K562 (cell line): ENCODE results near the gene C18orf63. TPM values are rescaled to one million over a fixed set of nuclear protein-coding genes. Genes with fewer than 3 reads are reported as not detected.

Experiments used
- ATAC-seq: fragments of 200-7000 bp; cut with Tn5 transposase; 3 replicates; pipeline ENCODE4 v1.9.1; 2020; ENCODE audit warnings: moderate library complexity
- BruUV-seq: library from RNA; stranded (reverse); fragments of 400-500 nt; replicated peaks from 2 replicates; lab custom pipeline; 2021; lab: Mats Ljungman, UMichigan
- CTCF ChIA-PET: fragments of 300-600 bp; formaldehyde crosslinking; extraction: SDS; loops from one replicate; lab custom pipeline; 2021; ENCODE audit warnings: low intra/inter-chr PET ratio; lab: Yijun Ruan, JAX
- POLR2A ChIA-PET: fragments of 300-600, 350-650 bp; sonication (Branson Sonifier 250); formaldehyde crosslinking; extraction: SDS; loops from one replicate; lab custom pipeline; 2021; ENCODE audit warnings: antibody characterized with exemption, inconsistent platforms; lab: Yijun Ruan, JAX
- DNase-seq, 4 experiments: peaks; one replicate each; pipeline versions ENCODE4 v3.0.0 to v3.0.0-alpha.2; 2011 to 2018; ENCODE audit warnings: low spot score in 3 of 4, mixed read lengths in 3 of 4; ENCODE audit errors: extremely low read depth in 1 of 4
- FAIRE-seq: peaks from 2 replicates; lab custom pipeline; 2011; peaks lifted over from hg19 to GRCh38; lab: Jason Lieb, UNC
- H2AFZ ChIP-seq: 2 replicates; pipeline ENCODE4 v1.6.0; 2011; ENCODE audit warnings: low read depth, low read length, control low read depth, inconsistent platforms
- H3K27ac ChIP-seq: fragments of 200-600 bp; 3 replicates; pipeline ENCODE4 v1.8.0; 2011; ENCODE audit warnings: low read depth, mild to moderate bottlenecking, control low read depth, inconsistent platforms, low read length, moderate library complexity, mixed read lengths; ENCODE audit errors: extremely low read depth
- H3K27me3 ChIP-seq, 2 experiments: fragments of 300-600 bp in 1 of 2; 2 replicates in 1 of 2; 3 replicates in 1 of 2; pipeline versions ENCODE4 v1.6.0 to v1.8.0; 2011; ENCODE audit warnings: inconsistent platforms in 2 of 2, low read length in 2 of 2, mild to moderate bottlenecking in 1 of 2, mixed read lengths in 1 of 2, moderate library complexity in 1 of 2; ENCODE audit not compliant: control insufficient read depth in 2 of 2, insufficient read depth in 2 of 2
- H3K36me3 ChIP-seq: fragments of 300-600 bp; 3 replicates; pipeline ENCODE4 v1.8.0; 2011; ENCODE audit warnings: mild to moderate bottlenecking, low read length, inconsistent platforms; ENCODE audit not compliant: control insufficient read depth, insufficient read depth
- H3K4me1 ChIP-seq, 2 experiments: fragments of 200-600 bp in 1 of 2; replicated peaks in 1 of 2; 2 replicates in 1 of 2; 3 replicates in 1 of 2; pipeline versions ENCODE4 v1.5.1 to v1.8.0; 2011; ENCODE audit warnings: inconsistent platforms in 2 of 2, low read length in 2 of 2, mild to moderate bottlenecking in 1 of 2, mixed read lengths in 1 of 2, moderate library complexity in 1 of 2; ENCODE audit not compliant: control insufficient read depth in 2 of 2, insufficient read depth in 2 of 2
- H3K4me2 ChIP-seq: 2 replicates; pipeline ENCODE4 v1.6.1; 2011; ENCODE audit warnings: low read length, control low read depth, inconsistent platforms, mixed read lengths; ENCODE audit not compliant: insufficient read depth
- H3K4me3 ChIP-seq: fragments of 200-600 bp; sonication (generic), shearing (Covaris generic); 2 replicates; pipeline ENCODE4 v1.5.1; 2016; ENCODE audit warnings: control low read depth, inconsistent platforms
- H3K79me2 ChIP-seq: fragments of 200-600 bp; 3 replicates; pipeline ENCODE4 v1.8.0; 2011; ENCODE audit warnings: low read length, inconsistent platforms; ENCODE audit not compliant: control insufficient read depth, insufficient read depth
- H3K9ac ChIP-seq, 2 experiments: 2 replicates each; pipeline versions ENCODE4 v1.6.0 to v1.6.1; 2011; ENCODE audit warnings: low read depth in 2 of 2, low read length in 2 of 2, control low read depth in 1 of 2, inconsistent platforms in 1 of 2, mild to moderate bottlenecking in 1 of 2, mixed read lengths in 1 of 2; ENCODE audit not compliant: insufficient read depth in 1 of 2
- H3K9me1 ChIP-seq: one replicate; pipeline ENCODE4 v1.6.0; 2011; ENCODE audit warnings: inconsistent platforms, mild to moderate bottlenecking, low read length, moderate library complexity; ENCODE audit not compliant: control insufficient read depth, insufficient read depth
- H3K9me3 ChIP-seq: replicated peaks from 2 replicates; pipeline ENCODE4 v1.5.1; 2011; ENCODE audit warnings: low read depth, low read length, inconsistent platforms; ENCODE audit not compliant: control insufficient read depth, insufficient read depth
- H4K20me1 ChIP-seq: replicated peaks from 2 replicates; pipeline ENCODE4 v1.6.1; 2011; ENCODE audit warnings: low read length, inconsistent platforms, mixed read lengths; ENCODE audit not compliant: control insufficient read depth, insufficient read depth
- BRD4 ChIP-seq: fragments of 200-600 bp; sonication (generic); IDR thresholded peaks from 2 replicates; pipeline ENCODE4 v1.6.1; 2017; ENCODE audit warnings: inconsistent platforms
- CXXC5 ChIP-seq: fragments of 250-450 bp; sonication (Bioruptor Pico); IDR thresholded peaks from 2 replicates; pipeline ENCODE4 v1.8.0; 2022; ENCODE audit warnings: inconsistent platforms, mild to moderate bottlenecking, moderate library complexity
- ESRRB ChIP-seq: fragments of 250-450 bp; sonication (Bioruptor Pico); IDR thresholded peaks from 2 replicates; pipeline ENCODE4 v1.5.0; 2020; ENCODE audit warnings: mild to moderate bottlenecking, moderate library complexity, borderline replicate concordance
- MAFF ChIP-seq: IDR thresholded peaks from 2 replicates; pipeline ENCODE4 v1.6.1; 2012; ENCODE audit warnings: low read length, improper control_type of control experiment
- MECOM ChIP-seq: fragments of 250-450 bp; sonication (Bioruptor Pico); IDR thresholded peaks from 2 replicates; pipeline ENCODE4 v1.8.0; 2022; ENCODE audit warnings: inconsistent platforms
- SOX6 ChIP-seq: fragments of 450-650 bp; IDR thresholded peaks from 2 replicates; pipeline ENCODE4 v1.6.1; 2014; ENCODE audit warnings: mild to moderate bottlenecking
- STAT5A ChIP-seq: IDR thresholded peaks from 2 replicates; pipeline ENCODE4 v1.6.1; 2012; ENCODE audit warnings: low read length, inconsistent platforms, borderline replicate concordance
- TSC22D4 ChIP-seq: fragments of 450-650 bp; IDR thresholded peaks from 2 replicates; pipeline ENCODE4 v1.6.1; 2016; ENCODE audit warnings: missing genetic modification characterization, missing biosample characterization, control low read depth
- ZFPM2 ChIP-seq: fragments of 250-450 bp; sonication (Bioruptor Pico); IDR thresholded peaks from 2 replicates; pipeline ENCODE4 v1.5.1; 2022; ENCODE audit warnings: mild to moderate bottlenecking
- ZNF212 ChIP-seq: fragments of 450-650 bp; formaldehyde crosslinking; IDR thresholded peaks from 2 replicates; pipeline ENCODE4 v1.4.0; 2020; ENCODE audit warnings: mild to moderate bottlenecking
- ZNF239 ChIP-seq: fragments of 250-450 bp; sonication (Bioruptor Pico); IDR thresholded peaks from 2 replicates; pipeline ENCODE4 v1.4.0; 2020; ENCODE audit warnings: mild to moderate bottlenecking
- ZNF347 ChIP-seq: fragments of 450-650 bp; formaldehyde crosslinking; IDR thresholded peaks from 2 replicates; pipeline ENCODE4 v1.4.0; 2020; ENCODE audit warnings: low read depth, mild to moderate bottlenecking, moderate library complexity
- WGBS: fragments of 100-300 bp; shearing (Covaris generic); methylation state at CpG from one replicate; pipeline ENCODE4 v1.1.6; 2016; ENCODE audit warnings: low coverage, mixed read lengths; ENCODE audit not compliant: insufficient coverage; ENCODE audit errors: missing lambda C conversion rate; 5-methylcytosine and 5-hydroxymethylcytosine counted together
- in situ Hi-C: fragments of 300-500 bp; cut with MboI; formaldehyde crosslinking; loops from 4 replicates; pipeline ENCODE4 v1.15.0; 2018; ENCODE audit warnings: inconsistent platforms, mixed read lengths
- intact Hi-C: fragments of 100-400 bp; cut with micrococcal nuclease; formaldehyde crosslinking; loops from 2 replicates; pipeline ENCODE4 v1.14.2; 2022
- polyA plus RNA-seq, 8 experiments: library from polyadenylated mRNA; depleted of rRNA in 4 of 8; stranded (reverse) in 5 of 8; unstranded in 3 of 8; fragments of >200 nt; fragmentation: Nextera tagmentation in 2 of 8; fragmentation: Illumina TruSeq in 1 of 8; extraction: Ambion mirVana in 2 of 8; extraction: Trizol in 1 of 8; gene quantifications; 2 replicates each; pipeline versions ENCODE4 v1.2.1 to v1.2.3, GENCODE V29; 2011 to 2014; ENCODE audit warnings: inconsistent platforms in 1 of 8, missing spikeins in 1 of 8
- total RNA-seq, 7 experiments: library from RNA; depleted of rRNA in 6 of 7; stranded (reverse); fragments of >200 nt in 6 of 7; fragmentation: Illumina TruSeq in 2 of 7; extraction: Trizol in 2 of 7; gene quantifications; 2 replicates each; pipeline versions ENCODE4 v1.2.1 to v1.2.3, GENCODE V29; 2011 to 2021; ENCODE audit warnings: low replicate concordance in 1 of 7
- TF ChIP-seq, protein P1 (sequence below): fragments of 200-400 bp; formaldehyde crosslinking; IDR thresholded peaks from 2 replicates; pipeline ENCODE4 v1.6.1; 2017; ENCODE audit warnings: mild to moderate bottlenecking, low read depth, low read length, moderate library complexity
- TF ChIP-seq, protein P2 (sequence below): sonication (generic); formaldehyde crosslinking; IDR thresholded peaks from 2 replicates; pipeline ENCODE4 v1.8.0; 2023; ENCODE audit warnings: mild to moderate bottlenecking, missing genetic modification reagents

The C18orf63 gene
- total and polyA plus RNA-seq, 9 of the 15 experiments (the other 6 are each of a cell fraction or from before 2014, with no cell fraction given) = not detected

DNA sequence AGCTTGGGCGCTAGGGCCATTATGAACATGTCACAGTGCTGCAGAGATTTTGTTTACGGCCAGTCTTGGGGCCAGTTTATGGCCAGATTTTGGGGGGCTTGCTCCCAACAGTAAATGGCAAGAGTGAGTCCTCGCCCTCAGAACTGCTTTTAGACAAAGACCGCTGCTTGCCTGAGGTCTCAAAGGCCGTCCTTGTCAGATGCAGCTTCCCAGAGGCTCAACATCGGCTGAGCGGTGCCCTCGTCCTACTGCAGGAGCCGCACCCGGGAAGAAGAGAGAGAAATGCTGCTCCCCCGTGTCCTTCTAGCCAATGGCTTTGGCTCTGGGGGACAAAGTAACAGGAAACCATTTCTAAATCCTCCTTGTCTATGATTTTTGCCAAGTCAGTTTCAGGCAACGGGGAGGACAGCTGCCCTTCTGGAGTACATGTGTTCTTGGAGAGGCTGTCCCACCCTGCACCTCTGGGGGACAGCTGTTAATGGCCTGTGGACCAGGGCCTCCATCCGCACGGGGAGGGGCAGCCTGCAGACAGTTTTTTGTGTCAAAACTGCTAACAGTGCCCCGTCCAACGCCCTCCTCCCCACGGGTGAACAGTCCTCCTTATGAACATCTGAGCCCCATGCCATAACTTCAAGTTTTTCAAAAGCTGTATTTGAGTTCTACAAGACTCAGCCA, 66.1 kb downstream of the C18orf63 start (continued):
- TF ChIP-seq ZFPM2 (CRISPR knock-in tag) (no peak), ZNF239 (CRISPR knock-in tag) (no peak), ESRRB (CRISPR knock-in tag) (no peak), ZNF347 (CRISPR knock-in tag) (no peak), MECOM (CRISPR knock-in tag) (no peak), SOX6 (no peak)
- TF ChIP-seq, protein P1, sequence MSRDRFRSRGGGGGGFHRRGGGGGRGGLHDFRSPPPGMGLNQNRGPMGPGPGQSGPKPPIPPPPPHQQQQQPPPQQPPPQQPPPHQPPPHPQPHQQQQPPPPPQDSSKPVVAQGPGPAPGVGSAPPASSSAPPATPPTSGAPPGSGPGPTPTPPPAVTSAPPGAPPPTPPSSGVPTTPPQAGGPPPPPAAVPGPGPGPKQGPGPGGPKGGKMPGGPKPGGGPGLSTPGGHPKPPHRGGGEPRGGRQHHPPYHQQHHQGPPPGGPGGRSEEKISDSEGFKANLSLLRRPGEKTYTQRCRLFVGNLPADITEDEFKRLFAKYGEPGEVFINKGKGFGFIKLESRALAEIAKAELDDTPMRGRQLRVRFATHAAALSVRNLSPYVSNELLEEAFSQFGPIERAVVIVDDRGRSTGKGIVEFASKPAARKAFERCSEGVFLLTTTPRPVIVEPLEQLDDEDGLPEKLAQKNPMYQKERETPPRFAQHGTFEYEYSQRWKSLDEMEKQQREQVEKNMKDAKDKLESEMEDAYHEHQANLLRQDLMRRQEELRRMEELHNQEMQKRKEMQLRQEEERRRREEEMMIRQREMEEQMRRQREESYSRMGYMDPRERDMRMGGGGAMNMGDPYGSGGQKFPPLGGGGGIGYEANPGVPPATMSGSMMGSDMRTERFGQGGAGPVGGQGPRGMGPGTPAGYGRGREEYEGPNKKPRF = no peak

DNA sequence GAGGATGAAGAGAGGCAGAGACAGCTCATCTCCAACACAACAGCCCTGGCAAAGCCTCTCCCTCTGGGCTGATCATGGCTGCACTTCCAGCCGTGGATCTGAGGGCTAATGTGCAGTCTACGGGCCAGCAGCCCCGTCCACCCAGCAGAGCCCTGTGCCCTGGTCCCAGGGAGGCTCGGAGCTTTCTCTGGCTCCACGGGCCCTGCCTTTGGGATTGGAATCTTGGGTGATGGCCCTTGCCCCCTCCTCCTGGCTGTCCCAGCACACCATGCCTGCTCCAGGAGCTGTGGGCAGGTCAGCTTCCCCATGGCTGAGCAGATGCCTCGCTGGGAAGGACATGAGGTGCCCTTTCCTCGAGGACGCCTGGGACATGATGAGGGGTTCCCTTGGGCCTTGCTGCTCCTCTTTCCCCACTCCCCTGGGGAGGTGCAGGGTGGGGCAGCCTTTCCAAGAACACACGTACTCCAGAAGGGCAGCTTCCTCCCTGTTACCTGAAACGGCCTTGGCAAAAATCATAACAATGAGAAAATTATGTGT, 66.9 kb downstream of the C18orf63 start:
- Histone ChIP-seq H3K4me1 (no peaks in the 10 kb centered on the region), H3K36me3 (no peaks in the 10 kb centered on the region), H3K9me3 (no peaks in the 10 kb centered on the region), H3K4me2 (no peak overlapping the region), H3K79me2 (no peaks in the 10 kb centered on the region), H3K9ac (no peak overlapping the region; a peak in 1 of 4 replicates), H3K4me3 (no peak overlapping the region), H3K9me1 (no peaks in the 10 kb centered on the region), H3K27me3 (peaks cover 2 to 27% of the 10 kb centered on the region in 2 experiments; a peak in 3 of 5 replicates), H4K20me1 (no peaks in the 10 kb centered on the region), H3K27ac (no peak overlapping the region), H2AFZ (no peak overlapping the region)
- in situ Hi-C loops = no loop called here
- POLR2A ChIA-PET = no interaction called here
- DNase-seq = no peak
- BruUV-seq = no TSS peak
- WGBS = 0% methylated on average over 6 of the region's 10 CpGs
- intact Hi-C loops = no loop called here
- ATAC-seq = no peak
- CTCF ChIA-PET = no interaction called here
- no peak for FAIRE-seq
- TF ChIP-seq CXXC5 (CRISPR knock-in tag) (no peak), TSC22D4 (tag) (no peak), BRD4 (no peak), ZNF212 (CRISPR knock-in tag) (no peak), STAT5A (no peak), MAFF (no peak)
- TF ChIP-seq, protein P2, sequence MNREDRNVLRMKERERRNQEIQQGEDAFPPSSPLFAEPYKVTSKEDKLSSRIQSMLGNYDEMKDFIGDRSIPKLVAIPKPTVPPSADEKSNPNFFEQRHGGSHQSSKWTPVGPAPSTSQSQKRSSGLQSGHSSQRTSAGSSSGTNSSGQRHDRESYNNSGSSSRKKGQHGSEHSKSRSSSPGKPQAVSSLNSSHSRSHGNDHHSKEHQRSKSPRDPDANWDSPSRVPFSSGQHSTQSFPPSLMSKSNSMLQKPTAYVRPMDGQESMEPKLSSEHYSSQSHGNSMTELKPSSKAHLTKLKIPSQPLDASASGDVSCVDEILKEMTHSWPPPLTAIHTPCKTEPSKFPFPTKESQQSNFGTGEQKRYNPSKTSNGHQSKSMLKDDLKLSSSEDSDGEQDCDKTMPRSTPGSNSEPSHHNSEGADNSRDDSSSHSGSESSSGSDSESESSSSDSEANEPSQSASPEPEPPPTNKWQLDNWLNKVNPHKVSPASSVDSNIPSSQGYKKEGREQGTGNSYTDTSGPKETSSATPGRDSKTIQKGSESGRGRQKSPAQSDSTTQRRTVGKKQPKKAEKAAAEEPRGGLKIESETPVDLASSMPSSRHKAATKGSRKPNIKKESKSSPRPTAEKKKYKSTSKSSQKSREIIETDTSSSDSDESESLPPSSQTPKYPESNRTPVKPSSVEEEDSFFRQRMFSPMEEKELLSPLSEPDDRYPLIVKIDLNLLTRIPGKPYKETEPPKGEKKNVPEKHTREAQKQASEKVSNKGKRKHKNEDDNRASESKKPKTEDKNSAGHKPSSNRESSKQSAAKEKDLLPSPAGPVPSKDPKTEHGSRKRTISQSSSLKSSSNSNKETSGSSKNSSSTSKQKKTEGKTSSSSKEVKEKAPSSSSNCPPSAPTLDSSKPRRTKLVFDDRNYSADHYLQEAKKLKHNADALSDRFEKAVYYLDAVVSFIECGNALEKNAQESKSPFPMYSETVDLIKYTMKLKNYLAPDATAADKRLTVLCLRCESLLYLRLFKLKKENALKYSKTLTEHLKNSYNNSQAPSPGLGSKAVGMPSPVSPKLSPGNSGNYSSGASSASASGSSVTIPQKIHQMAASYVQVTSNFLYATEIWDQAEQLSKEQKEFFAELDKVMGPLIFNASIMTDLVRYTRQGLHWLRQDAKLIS (CRISPR knock-in tag) = no peak
